ENCODE measurements around the gene IMPDH2.
A peak's percentile ranks its signal among the peaks of the same experiment; 100 is the strongest.

Gene IMPDH2

GRCh38 chr3:49005303-49005680, 23.9 kb downstream of the IMPDH2 start:
- DNase-seq = no peak

GRCh38 chr3:49004352-49005302, 24.6 kb downstream of the IMPDH2 start:
- DNase-seq = no peak

- no peak for DNase-seq
Measured at GRCh38 chr3:49001155-49001554, 28.0 kb downstream of the IMPDH2 start.

- no peak for DNase-seq
Measured at GRCh38 chr3:48999085-48999858, 29.9 kb downstream of the IMPDH2 start.

- DNase-seq = peak in 1 of 2 experiments; percentile 52
Measured at GRCh38 chr3:48997714-48998637, 31.2 kb downstream of the IMPDH2 start.

- DNase-seq = no peak
Measured at GRCh38 chr3:48997102-48997635, 32.0 kb downstream of the IMPDH2 start.

GRCh38 chr3:48996640-48997039, 32.6 kb downstream of the IMPDH2 start:
- DNase-seq = no peak

GRCh38 chr3:48993834-48994233, 35.4 kb downstream of the IMPDH2 start:
- no peak for DNase-seq

GRCh38 chr3:48991851-48992545, 37.2 kb downstream of the IMPDH2 start:
- DNase-seq = no peak

GRCh38 chr3:48990636-48991469, 38.3 kb downstream of the IMPDH2 start:
- peak; percentile 37 to 63 for DNase-seq

- peak; percentile 59 to 79 for DNase-seq
Measured at GRCh38 chr3:48989796-48990635, 39.2 kb downstream of the IMPDH2 start, which contains the start of gene P4HTM. Gene P4HTM, plus strand, starts transcription at chr3:48990241. Its CDS starts 16 bp downstream, at chr3:48990257.

- DNase-seq = peak in 1 of 2 experiments; percentile 34
Measured at GRCh38 chr3:48989126-48989795, 39.9 kb downstream of the IMPDH2 start.

- DNase-seq = no peak
Measured at GRCh38 chr3:48985831-48986376, 43.3 kb downstream of the IMPDH2 start.

- no peak for DNase-seq
Measured at GRCh38 chr3:48984663-48985062, 44.5 kb downstream of the IMPDH2 start.

GRCh38 chr3:48983096-48983495, 46.1 kb downstream of the IMPDH2 start:
- DNase-seq = no peak

GRCh38 chr3:48982686-48983085, 46.5 kb downstream of the IMPDH2 start:
- no peak for DNase-seq

- DNase-seq = no peak
Measured at GRCh38 chr3:48982016-48982415, 47.2 kb downstream of the IMPDH2 start.

GRCh38 chr3:48980295-48980694, 48.9 kb downstream of the IMPDH2 start:
- no peak for DNase-seq

- DNase-seq = no peak
Measured at GRCh38 chr3:48979451-48979850, 49.7 kb downstream of the IMPDH2 start.

Data from NCI-H524 (cell line).